Measurements from ENCODE around the gene MYZAP.

GRCh38 chr15:57605491-57605890, 13.8 kb downstream of the MYZAP start:
- TF ChIP-seq POLR2A (IDR thresholded peaks at IDR 0.05) (no peak), CTCF (IDR thresholded peaks at IDR 0.05) (no peak)
